Neural cell (in vitro differentiated cells): ENCODE data around the gene JAZF1. TPM values are rescaled to one million over a fixed set of nuclear protein-coding genes. Genes with fewer than 3 reads are reported as not detected.

Experiments
- H2AFZ ChIP-seq: fragments of 200-600, 300-800 bp; sonication (generic), shearing (Covaris generic); 2 replicates; pipeline ENCODE4 v1.6.0; 2014; ENCODE audit warnings: low read depth, mild to moderate bottlenecking, antibody characterized with exemption, low read length, moderate library complexity
- H3F3A ChIP-seq: fragments of 200-600 bp; shearing (Covaris generic); 2 replicates; pipeline ENCODE4 v1.6.1; 2016; ENCODE audit warnings: mild to moderate bottlenecking, moderate library complexity, mixed read lengths, antibody characterized with exemption, low read length; ENCODE audit not compliant: insufficient read depth, poor library complexity, severe bottlenecking
- H3K27ac ChIP-seq: fragments of 200-600, 300-800 bp; sonication (generic), shearing (Covaris generic); 2 replicates; pipeline ENCODE4 v1.5.1; 2014; ENCODE audit warnings: mild to moderate bottlenecking, low read length, moderate library complexity
- H3K27me3 ChIP-seq: fragments of 300-800, 200-600 bp; sonication (generic), shearing (Covaris generic); 2 replicates; pipeline ENCODE4 v1.6.0; 2014; ENCODE audit warnings: mild to moderate bottlenecking, low read depth, low read length, moderate library complexity; ENCODE audit not compliant: insufficient read depth
- H3K36me3 ChIP-seq: fragments of 300-800, 200-600 bp; sonication (generic), shearing (Covaris generic); 2 replicates; pipeline ENCODE4 v1.5.1; 2014; ENCODE audit warnings: mild to moderate bottlenecking, antibody characterized with exemption, low read length, moderate library complexity; ENCODE audit not compliant: insufficient read depth
- H3K4me2 ChIP-seq: fragments of 300-800, 200-600 bp; sonication (generic), shearing (Covaris generic); 2 replicates; pipeline ENCODE4 v1.6.0; 2014; ENCODE audit warnings: mild to moderate bottlenecking, low read length
- H3K4me3 ChIP-seq: fragments of 300-800, 200-600 bp; sonication (generic), shearing (Covaris generic); 2 replicates; pipeline ENCODE4 v1.5.1; 2014; ENCODE audit warnings: mild to moderate bottlenecking, low read length, moderate library complexity
- H3K79me2 ChIP-seq: fragments of 200-600 bp; shearing (Covaris generic); replicated peaks from 2 replicates; pipeline ENCODE4 v1.6.0; 2014; ENCODE audit warnings: mild to moderate bottlenecking, low read length, moderate library complexity; ENCODE audit not compliant: insufficient read depth
- H3K9ac ChIP-seq: fragments of 300-800, 200-600 bp; sonication (generic), shearing (Covaris generic); 2 replicates; pipeline ENCODE4 v1.6.1; 2016; ENCODE audit warnings: mild to moderate bottlenecking, low read length, mixed read lengths
- H3K9me2 ChIP-seq: fragments of 200-600 bp; shearing (Covaris generic); 2 replicates; pipeline ENCODE4 v1.6.1; 2016; ENCODE audit warnings: mild to moderate bottlenecking, low read length, mixed read lengths; ENCODE audit not compliant: insufficient read depth
- H3K9me3 ChIP-seq: fragments of 200-600, 300-800 bp; sonication (generic), shearing (Covaris generic); 2 replicates; pipeline ENCODE4 v1.6.1; 2016; ENCODE audit warnings: mild to moderate bottlenecking, mixed run types, low read length, moderate library complexity, mixed read lengths
- H4K20me1 ChIP-seq: fragments of 200-600 bp; shearing (Covaris generic); 2 replicates; pipeline ENCODE4 v1.6.1; 2016; ENCODE audit warnings: mild to moderate bottlenecking, mixed run types; ENCODE audit not compliant: insufficient read depth
- CTCF ChIP-seq: fragments of 450-650 bp; IDR thresholded peaks from 2 replicates; pipeline ENCODE4 v1.5.1; 2014; ENCODE audit warnings: antibody characterized with exemption, mild to moderate bottlenecking, moderate library complexity; ENCODE audit not compliant: poor library complexity, severe bottlenecking
- EP300 ChIP-seq: fragments of 450-650 bp; conservative IDR thresholded peaks from 2 replicates; pipeline ENCODE4 v1.6.1; 2014; ENCODE audit warnings: antibody characterized with exemption, mild to moderate bottlenecking, moderate library complexity; ENCODE audit not compliant: poor library complexity, severe bottlenecking
- EZH2 ChIP-seq: fragments of 200-600, 300-800 bp; shearing (Covaris generic), sonication (generic); IDR thresholded peaks from 2 replicates; pipeline ENCODE4 v1.6.1; 2014; ENCODE audit warnings: antibody characterized with exemption, low read length, borderline replicate concordance, mild to moderate bottlenecking; ENCODE audit not compliant: insufficient read depth, poor library complexity, severe bottlenecking
- MXI1 ChIP-seq: fragments of 450-650 bp; conservative IDR thresholded peaks from 2 replicates; pipeline ENCODE4 v1.6.1; 2014; ENCODE audit warnings: antibody characterized with exemption, mild to moderate bottlenecking; ENCODE audit not compliant: poor library complexity, severe bottlenecking
- POLR2AphosphoS5 ChIP-seq: IDR thresholded peaks from 2 replicates; pipeline ENCODE4 v1.6.1; 2012
- RAD21 ChIP-seq: fragments of 450-650 bp; conservative IDR thresholded peaks from 2 replicates; pipeline ENCODE4 v1.6.1; 2014; ENCODE audit warnings: antibody characterized with exemption, mild to moderate bottlenecking, moderate library complexity
- REST ChIP-seq: IDR thresholded peaks from 2 replicates; pipeline ENCODE4 v1.6.1; 2012; ENCODE audit warnings: borderline replicate concordance
- SMC3 ChIP-seq: fragments of 450-650 bp; conservative IDR thresholded peaks from 2 replicates; pipeline ENCODE4 v1.6.1; 2014; ENCODE audit warnings: antibody characterized with exemption, mild to moderate bottlenecking, moderate library complexity; ENCODE audit not compliant: poor library complexity
- TAF1 ChIP-seq: IDR thresholded peaks from 2 replicates; pipeline ENCODE4 v1.6.1; 2012; ENCODE audit warnings: low read depth
- polyA plus RNA-seq: library from polyadenylated mRNA; depleted of rRNA; stranded (reverse); fragments of >200 nt; gene quantifications from 2 replicates; pipeline ENCODE4 v1.2.3, GENCODE V29; 2014

Gene JAZF1
- polyA plus RNA-seq, 1 donor from 2014 or later, result 29.5 TPM

- Histone ChIP-seq H2AFZ (no peak overlapping the region), H3K36me3 (no peaks in the 10 kb centered on the region), H3K27ac (no peak overlapping the region), H3K9me2 (no peaks in the 10 kb centered on the region), H3K79me2 (no peaks in the 10 kb centered on the region), H4K20me1 (no peaks in the 10 kb centered on the region), H3K4me2 (no peak overlapping the region), H3F3A (no peaks in the 10 kb centered on the region), H3K4me3 (no peak overlapping the region), H3K9ac (no peak overlapping the region), H3K9me3 (no peaks in the 10 kb centered on the region), H3K27me3 (no peaks in the 10 kb centered on the region)
- TF ChIP-seq EP300 (no peak), CTCF (no peak), REST (no peak), MXI1 (no peak), RAD21 (no peak), POLR2AphosphoS5 (no peak), TAF1 (no peak), EZH2 (no peak), SMC3 (no peak)
These were observed 28.0 kb downstream of the JAZF1 start for GRCh38 chr7:28152594-28152993.

- no peaks in the 10 kb centered on the region for H3K79me2 ChIP-seq
- H3K9ac ChIP-seq, result no peak overlapping the region
- no peak overlapping the region for H2AFZ ChIP-seq
These were observed 28.6 kb downstream of the JAZF1 start for GRCh38 chr7:28151965-28152364.

More at GRCh38 chr7:28151965-28152364, 28.6 kb downstream of the JAZF1 start:
- no peaks in the 10 kb centered on the region for H3K9me2 ChIP-seq
- H3K4me2 ChIP-seq, result no peak overlapping the region
- no peaks in the 10 kb centered on the region for H4K20me1 ChIP-seq
- H3K27me3 ChIP-seq, result no peaks in the 10 kb centered on the region
- TF ChIP-seq RAD21, result no peak
- no peak for TF ChIP-seq MXI1
- no peak for TF ChIP-seq REST
- no peak for TF ChIP-seq SMC3
- no peak for TF ChIP-seq EZH2
- TF ChIP-seq TAF1, result no peak
- TF ChIP-seq CTCF, result no peak
- TF ChIP-seq POLR2AphosphoS5, result no peak
- no peak for TF ChIP-seq EP300
- no peaks in the 10 kb centered on the region for H3K36me3 ChIP-seq
- H3K9me3 ChIP-seq, result no peaks in the 10 kb centered on the region
- H3K4me3 ChIP-seq, result no peak overlapping the region
- H3F3A ChIP-seq, result no peaks in the 10 kb centered on the region
- no peak overlapping the region for H3K27ac ChIP-seq
